ENCODE measurements around the gene ABCB8. TPM values are rescaled to one million over a fixed set of nuclear protein-coding genes. Genes with fewer than 3 reads are reported as not detected.
A peak's percentile ranks its signal among the peaks of the same experiment; 100 is the strongest.

Gene ABCB8
- polyA plus RNA-seq, 1 donor (not counting 4 experiments of a cell fraction or from before 2014, with no cell fraction given) = 15.5 TPM

- Histone ChIP-seq H3K9ac (ENCODE audit: control insufficient read depth, extremely low read depth, insufficient read depth, low read length) (no peak overlapping the region), H3K4me1 (ENCODE audit: control insufficient read depth, extremely low read depth, insufficient read depth, low read length) (peaks cover 12% of the 10 kb centered on the region), H3K27me3 (ENCODE audit: control insufficient read depth, extremely low read depth, insufficient read depth, low read length) (peaks cover 48% of the 10 kb centered on the region), H3K9me1 (ENCODE audit: control insufficient read depth, extremely low read depth, insufficient read depth, low read length) (no peaks in the 10 kb centered on the region), H2AFZ (ENCODE audit: control insufficient read depth, low read length) (peak overlapping the region; percentile 54), H3K4me3 (ENCODE audit: control insufficient read depth in 2 of 3, extremely low read depth in 1 of 3, insufficient read depth in 2 of 3, low read depth in 1 of 3, low read length in 3 of 3) (no peak overlapping the region), H3K27ac (ENCODE audit: control insufficient read depth, insufficient read depth, low read length) (no peak overlapping the region), H4K20me1 (ENCODE audit: control insufficient read depth, extremely low read depth, insufficient read depth, low read length) (no peaks in the 10 kb centered on the region), H3K36me3 (ENCODE audit: control insufficient read depth in 2 of 2, extremely low read depth in 1 of 2, insufficient read depth in 2 of 2, low read length in 2 of 2) (no peaks in the 10 kb centered on the region), H3K9me3 (ENCODE audit: control insufficient read depth, low read depth, low read length) (no peaks in the 10 kb centered on the region), H3K4me2 (ENCODE audit: control insufficient read depth, extremely low read depth, insufficient read depth, low read depth, low read length) (peak overlapping the region; percentile 37), H3K79me2 (ENCODE audit: control insufficient read depth, insufficient read depth, low read length) (no peaks in the 10 kb centered on the region)
- dilution Hi-C loops (cut with MboI; ENCODE audit: extremely low pct_ligation_motif_present, low sequenced_read_pairs) = no loop called here
- DNase-seq (ENCODE audit: low read depth, low spot score) = no peak
- TF ChIP-seq, protein P1, sequence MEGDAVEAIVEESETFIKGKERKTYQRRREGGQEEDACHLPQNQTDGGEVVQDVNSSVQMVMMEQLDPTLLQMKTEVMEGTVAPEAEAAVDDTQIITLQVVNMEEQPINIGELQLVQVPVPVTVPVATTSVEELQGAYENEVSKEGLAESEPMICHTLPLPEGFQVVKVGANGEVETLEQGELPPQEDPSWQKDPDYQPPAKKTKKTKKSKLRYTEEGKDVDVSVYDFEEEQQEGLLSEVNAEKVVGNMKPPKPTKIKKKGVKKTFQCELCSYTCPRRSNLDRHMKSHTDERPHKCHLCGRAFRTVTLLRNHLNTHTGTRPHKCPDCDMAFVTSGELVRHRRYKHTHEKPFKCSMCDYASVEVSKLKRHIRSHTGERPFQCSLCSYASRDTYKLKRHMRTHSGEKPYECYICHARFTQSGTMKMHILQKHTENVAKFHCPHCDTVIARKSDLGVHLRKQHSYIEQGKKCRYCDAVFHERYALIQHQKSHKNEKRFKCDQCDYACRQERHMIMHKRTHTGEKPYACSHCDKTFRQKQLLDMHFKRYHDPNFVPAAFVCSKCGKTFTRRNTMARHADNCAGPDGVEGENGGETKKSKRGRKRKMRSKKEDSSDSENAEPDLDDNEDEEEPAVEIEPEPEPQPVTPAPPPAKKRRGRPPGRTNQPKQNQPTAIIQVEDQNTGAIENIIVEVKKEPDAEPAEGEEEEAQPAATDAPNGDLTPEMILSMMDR (optimal IDR thresholded peaks at IDR 0.05 in 1 of 3, IDR thresholded peaks at IDR 0.05 in 1 of 3, conservative IDR thresholded peaks at IDR 0.05 in 1 of 3; ENCODE audit: extremely low read depth in 1 of 3, insufficient read depth in 2 of 3, low read length in 3 of 3) = no peak
- no peak for TF ChIP-seq EZH2 (IDR thresholded peaks at IDR 0.05; ENCODE audit: low read length)
- FAIRE-seq = no peak
Observed at GRCh38 chr7:151013356-151013732, 14.9 kb upstream of the ABCB8 start.

GRCh38 chr7:151013733-151014497, 14.3 kb upstream of the ABCB8 start:
- Histone ChIP-seq H3K4me1 (ENCODE audit: control insufficient read depth, extremely low read depth, insufficient read depth, low read length) (peaks cover 12% of the 10 kb centered on the region), H3K36me3 (ENCODE audit: control insufficient read depth in 2 of 2, extremely low read depth in 1 of 2, insufficient read depth in 2 of 2, low read length in 2 of 2) (no peaks in the 10 kb centered on the region), H2AFZ (ENCODE audit: control insufficient read depth, low read length) (peak overlapping the region; percentile 54), H3K9me1 (ENCODE audit: control insufficient read depth, extremely low read depth, insufficient read depth, low read length) (no peaks in the 10 kb centered on the region), H3K27me3 (ENCODE audit: control insufficient read depth, extremely low read depth, insufficient read depth, low read length) (peaks cover 53% of the 10 kb centered on the region), H3K4me2 (ENCODE audit: control insufficient read depth, extremely low read depth, insufficient read depth, low read depth, low read length) (peak overlapping the region; percentile 70), H3K4me3 (ENCODE audit: control insufficient read depth in 2 of 3, extremely low read depth in 1 of 3, insufficient read depth in 2 of 3, low read depth in 1 of 3, low read length in 3 of 3) (peak overlapping the region in 1 of 3 experiments; percentile 26), H4K20me1 (ENCODE audit: control insufficient read depth, extremely low read depth, insufficient read depth, low read length) (no peaks in the 10 kb centered on the region), H3K27ac (ENCODE audit: control insufficient read depth, insufficient read depth, low read length) (no peak overlapping the region), H3K9ac (ENCODE audit: control insufficient read depth, extremely low read depth, insufficient read depth, low read length) (peak overlapping the region; percentile 9), H3K9me3 (ENCODE audit: control insufficient read depth, low read depth, low read length) (no peaks in the 10 kb centered on the region), H3K79me2 (ENCODE audit: control insufficient read depth, insufficient read depth, low read length) (no peaks in the 10 kb centered on the region)
- DNase-seq (ENCODE audit: low read depth, low spot score) = no peak
- no peak for FAIRE-seq
- TF ChIP-seq, protein P1 (optimal IDR thresholded peaks at IDR 0.05 in 1 of 3, IDR thresholded peaks at IDR 0.05 in 1 of 3, conservative IDR thresholded peaks at IDR 0.05 in 1 of 3; ENCODE audit: extremely low read depth in 1 of 3, insufficient read depth in 2 of 3, low read length in 3 of 3) = peak in 2 of 3 experiments; percentile 15 to 31
- TF ChIP-seq EZH2 (IDR thresholded peaks at IDR 0.05; ENCODE audit: low read length) = peak; percentile 49
- dilution Hi-C loops (cut with MboI; ENCODE audit: extremely low pct_ligation_motif_present, low sequenced_read_pairs) = no loop called here

Data from keratinocyte (primary cell).